ENCODE results near the gene GCC1.

Gene GCC1

DNA sequence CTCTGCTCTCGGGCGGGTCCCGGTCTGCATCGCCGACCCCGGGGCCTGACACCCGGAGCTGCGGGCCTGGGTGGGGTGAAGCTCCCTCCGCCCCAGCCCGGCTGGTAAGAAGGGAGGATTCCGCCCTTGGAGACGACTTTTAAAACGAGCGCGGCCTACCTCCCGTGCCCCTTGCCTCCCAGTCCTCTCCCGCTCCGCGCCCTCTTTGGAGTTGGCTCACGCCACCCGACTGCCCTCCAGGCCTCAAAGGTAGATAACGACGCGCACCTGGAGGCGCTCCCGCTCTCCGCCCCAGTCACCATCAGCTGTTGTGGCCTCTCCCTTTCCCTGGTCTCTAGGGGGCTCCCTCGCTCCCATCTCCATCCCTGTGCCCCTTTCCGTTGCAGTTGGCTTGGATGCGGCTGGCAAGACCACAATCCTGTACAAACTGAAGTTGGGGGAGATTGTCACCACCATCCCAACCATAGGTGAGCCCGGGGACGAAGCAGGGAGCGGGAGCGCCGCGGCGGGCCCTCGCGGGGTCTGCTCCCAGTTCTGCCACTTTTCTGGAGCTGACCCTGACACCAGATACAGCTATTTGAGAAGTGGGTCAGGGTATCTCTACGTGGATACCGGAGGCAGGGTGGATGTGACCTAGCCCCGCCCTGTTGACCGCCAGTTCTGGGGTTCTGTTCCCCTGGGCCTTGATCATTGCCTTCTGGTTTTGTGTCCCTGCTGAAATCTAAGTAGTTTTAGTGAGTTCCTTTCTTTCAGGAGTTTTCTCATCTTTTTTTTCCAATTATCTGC, 3.5 kb upstream of the GCC1 start:
- peak overlapping the region; percentile 75 for H3K4me3 ChIP-seq (ENCODE audit: insufficient read length, low read depth)
- peaks cover 2% of the 10 kb centered on the region for H3K4me1 ChIP-seq (ENCODE audit: insufficient read depth, insufficient read length)
- H3K9ac ChIP-seq (ENCODE audit: insufficient read length, low read depth): peak overlapping the region; percentile 82
- peaks cover 28% of the 10 kb centered on the region for H3K36me3 ChIP-seq (ENCODE audit: insufficient read depth, insufficient read length, low read length)
- peak; percentile 60 for DNase-seq (ENCODE audit: low read depth, low spot score)
- TF ChIP-seq SUZ12 (IDR thresholded peaks at IDR 0.05; ENCODE audit: extremely low read depth, insufficient read depth, insufficient read length): no peak
- no peak for TF ChIP-seq ZNF274 (IDR thresholded peaks at IDR 0.05; ENCODE audit: low read depth, low read length)
- TF ChIP-seq YY1 (IDR thresholded peaks at IDR 0.05; ENCODE audit: insufficient read depth, insufficient read length): no peak
- peaks cover 6% of the 10 kb centered on the region; the same call in 1 of the 2 replicates for H3K9me3 ChIP-seq (ENCODE audit: insufficient read depth, low read length)
- peaks cover 24% of the 10 kb centered on the region for H3K27me3 ChIP-seq (ENCODE audit: insufficient read depth, insufficient read length)

DNA sequence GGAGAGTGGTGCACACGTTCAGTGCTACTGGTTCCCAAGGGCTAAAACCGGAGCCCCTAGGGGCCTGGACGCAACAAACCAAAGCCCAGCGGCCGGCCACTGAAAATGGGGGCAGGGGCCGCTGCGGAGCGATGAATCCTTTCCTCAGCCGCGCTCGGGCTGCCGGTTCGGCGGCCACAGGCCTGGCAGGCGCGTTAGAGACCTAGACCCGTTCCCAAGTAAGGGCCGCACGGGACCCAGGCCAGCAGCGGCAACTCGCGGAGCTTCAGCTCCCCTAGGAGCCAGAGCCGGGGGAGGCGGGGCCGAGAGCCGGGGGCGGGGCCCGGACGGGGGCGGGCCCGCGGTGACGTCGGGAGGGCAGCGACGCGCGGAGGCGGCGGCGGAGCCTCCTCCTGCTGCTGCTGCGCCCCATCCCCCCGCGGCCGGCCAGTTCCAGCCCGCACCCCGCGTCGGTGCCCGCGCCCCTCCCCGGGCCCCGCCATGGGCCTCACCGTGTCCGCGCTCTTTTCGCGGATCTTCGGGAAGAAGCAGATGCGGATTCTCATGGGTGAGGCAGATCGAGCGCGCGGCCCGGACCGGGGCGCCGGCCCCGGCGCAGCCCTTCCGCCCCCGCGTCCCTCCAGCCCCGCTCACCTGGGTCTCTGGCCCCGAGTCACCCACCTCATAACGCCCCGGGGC, 2.8 kb upstream of the GCC1 start, which contains the start of gene ARF5:
ARF5 (plus strand) TSS at position 393 of the 678 bp plus-strand sequence; CDS start at position 481, 88 bp downstream.
- H3K4me3 ChIP-seq (ENCODE audit: insufficient read length, low read depth): peak within 1 kb of the TSS; percentile 75
- peaks cover 6% of the 10 kb centered on the region; the same call in 1 of the 2 replicates for H3K9me3 ChIP-seq (ENCODE audit: insufficient read depth, low read length)
- no peak for TF ChIP-seq SUZ12 (IDR thresholded peaks at IDR 0.05; ENCODE audit: extremely low read depth, insufficient read depth, insufficient read length)
- no peak for TF ChIP-seq ZNF274 (IDR thresholded peaks at IDR 0.05; ENCODE audit: low read depth, low read length)
- no peak for TF ChIP-seq YY1 (IDR thresholded peaks at IDR 0.05; ENCODE audit: insufficient read depth, insufficient read length)
- H3K4me1 ChIP-seq (ENCODE audit: insufficient read depth, insufficient read length): peaks cover 2% of the 10 kb centered on the region
- peaks cover 34% of the 10 kb centered on the region for H3K36me3 ChIP-seq (ENCODE audit: insufficient read depth, insufficient read length, low read length)
- peak; percentile 70 for DNase-seq (ENCODE audit: low read depth, low spot score)
- H3K9ac ChIP-seq (ENCODE audit: insufficient read length, low read depth): peak within 1 kb of the TSS; percentile 82
- peaks cover 24% of the 10 kb centered on the region for H3K27me3 ChIP-seq (ENCODE audit: insufficient read depth, insufficient read length)

DNA sequence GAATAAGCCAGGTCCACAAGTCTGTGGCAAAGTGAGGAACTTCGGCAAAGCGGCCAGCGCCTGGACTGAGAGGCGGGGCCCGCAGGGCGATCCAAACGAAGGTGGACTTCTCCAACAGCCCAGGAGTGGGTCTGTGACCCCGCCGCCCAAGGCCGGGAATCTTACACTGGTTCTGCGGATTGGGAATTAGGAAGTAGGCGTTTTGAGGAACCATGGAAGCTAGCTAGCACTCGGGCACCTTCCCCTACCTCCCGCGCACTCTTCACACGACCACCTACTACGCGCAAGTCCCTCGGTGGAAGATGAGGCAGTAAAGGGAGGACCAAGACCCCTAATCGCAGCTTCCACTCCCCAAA, 2.2 kb upstream of the GCC1 start:
- peaks cover 6% of the 10 kb centered on the region; the same call in 1 of the 2 replicates for H3K9me3 ChIP-seq (ENCODE audit: insufficient read depth, low read length)
- H3K36me3 ChIP-seq (ENCODE audit: insufficient read depth, insufficient read length, low read length): peaks cover 39% of the 10 kb centered on the region
- peaks cover 24% of the 10 kb centered on the region for H3K27me3 ChIP-seq (ENCODE audit: insufficient read depth, insufficient read length)
- H3K4me3 ChIP-seq (ENCODE audit: insufficient read length, low read depth): peak overlapping the region; percentile 75
- TF ChIP-seq SUZ12 (IDR thresholded peaks at IDR 0.05; ENCODE audit: extremely low read depth, insufficient read depth, insufficient read length): no peak
- no peak for TF ChIP-seq ZNF274 (IDR thresholded peaks at IDR 0.05; ENCODE audit: low read depth, low read length)
- no peak for TF ChIP-seq YY1 (IDR thresholded peaks at IDR 0.05; ENCODE audit: insufficient read depth, insufficient read length)
- peak overlapping the region; percentile 76 for H3K9ac ChIP-seq (ENCODE audit: insufficient read length, low read depth)
- DNase-seq (ENCODE audit: low read depth, low spot score): no peak
- peaks cover 2% of the 10 kb centered on the region for H3K4me1 ChIP-seq (ENCODE audit: insufficient read depth, insufficient read length)

DNA sequence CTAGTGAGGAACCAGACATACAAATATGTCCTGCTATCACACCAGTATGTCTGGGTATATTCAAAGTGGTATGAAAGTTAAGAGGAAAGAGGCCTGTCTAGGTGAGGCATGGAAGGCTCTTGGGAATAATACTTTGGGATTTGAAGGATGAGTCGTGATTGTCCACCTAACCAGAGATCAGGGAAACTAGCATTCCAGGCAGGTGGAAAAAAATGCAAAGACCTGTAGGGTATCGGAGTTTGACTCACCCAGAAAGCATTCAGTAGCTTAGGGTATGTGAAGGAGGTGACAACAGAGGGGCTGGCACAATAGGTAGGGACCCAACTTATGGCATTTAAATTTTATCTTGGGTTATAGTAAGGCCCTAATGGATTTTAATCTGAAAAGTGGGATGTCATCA, 950 bp upstream of the GCC1 start:
- Histone ChIP-seq H3K4me3 (ENCODE audit: insufficient read length, low read depth) (no peak overlapping the region), H3K9me3 (ENCODE audit: insufficient read depth, low read length) (peaks cover 6% of the 10 kb centered on the region; the same call in 1 of the 2 replicates), H3K4me1 (ENCODE audit: insufficient read depth, insufficient read length) (peaks cover 5% of the 10 kb centered on the region), H3K36me3 (ENCODE audit: insufficient read depth, insufficient read length, low read length) (peaks cover 46% of the 10 kb centered on the region), H3K9ac (ENCODE audit: insufficient read length, low read depth) (no peak overlapping the region), H3K27me3 (ENCODE audit: insufficient read depth, insufficient read length) (peaks cover 24% of the 10 kb centered on the region)
- no peak for TF ChIP-seq YY1 (IDR thresholded peaks at IDR 0.05; ENCODE audit: insufficient read depth, insufficient read length)
- TF ChIP-seq SUZ12 (IDR thresholded peaks at IDR 0.05; ENCODE audit: extremely low read depth, insufficient read depth, insufficient read length): no peak
- TF ChIP-seq ZNF274 (IDR thresholded peaks at IDR 0.05; ENCODE audit: low read depth, low read length): no peak
- no peak for DNase-seq (ENCODE audit: low read depth, low spot score)

DNA sequence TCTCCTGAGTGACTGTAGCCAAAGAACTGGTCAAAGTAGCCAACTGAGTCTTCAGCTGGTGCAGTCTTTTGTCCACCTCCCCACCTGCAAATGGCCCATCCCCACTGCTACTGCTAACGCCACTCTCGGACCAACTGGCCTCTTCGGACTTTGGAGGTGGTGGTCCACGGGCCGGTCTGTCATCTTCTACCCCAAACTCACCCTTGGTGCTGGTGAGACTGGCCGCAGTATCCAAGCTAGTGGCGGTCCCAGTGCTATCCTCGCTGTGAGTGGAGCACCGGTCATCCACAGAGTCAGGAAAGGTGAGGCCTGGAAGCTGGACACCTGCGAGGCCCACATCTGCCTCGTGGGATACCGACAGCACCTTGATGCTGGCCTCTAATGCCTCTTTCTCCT, 750 bp downstream of the GCC1 start:
- Histone ChIP-seq H3K27me3 (ENCODE audit: insufficient read depth, insufficient read length) (peaks cover 24% of the 10 kb centered on the region), H3K36me3 (ENCODE audit: insufficient read depth, insufficient read length, low read length) (peaks cover 42% of the 10 kb centered on the region), H3K9me3 (ENCODE audit: insufficient read depth, low read length) (peaks cover 6% of the 10 kb centered on the region; the same call in 1 of the 2 replicates), H3K4me1 (ENCODE audit: insufficient read depth, insufficient read length) (peaks cover 5% of the 10 kb centered on the region), H3K4me3 (ENCODE audit: insufficient read length, low read depth) (peak overlapping the region; percentile 84), H3K9ac (ENCODE audit: insufficient read length, low read depth) (peak overlapping the region; percentile 85)
- TF ChIP-seq SUZ12 (IDR thresholded peaks at IDR 0.05; ENCODE audit: extremely low read depth, insufficient read depth, insufficient read length): no peak
- no peak for TF ChIP-seq YY1 (IDR thresholded peaks at IDR 0.05; ENCODE audit: insufficient read depth, insufficient read length)
- no peak for TF ChIP-seq ZNF274 (IDR thresholded peaks at IDR 0.05; ENCODE audit: low read depth, low read length)
- no peak for DNase-seq (ENCODE audit: low read depth, low spot score)

DNA sequence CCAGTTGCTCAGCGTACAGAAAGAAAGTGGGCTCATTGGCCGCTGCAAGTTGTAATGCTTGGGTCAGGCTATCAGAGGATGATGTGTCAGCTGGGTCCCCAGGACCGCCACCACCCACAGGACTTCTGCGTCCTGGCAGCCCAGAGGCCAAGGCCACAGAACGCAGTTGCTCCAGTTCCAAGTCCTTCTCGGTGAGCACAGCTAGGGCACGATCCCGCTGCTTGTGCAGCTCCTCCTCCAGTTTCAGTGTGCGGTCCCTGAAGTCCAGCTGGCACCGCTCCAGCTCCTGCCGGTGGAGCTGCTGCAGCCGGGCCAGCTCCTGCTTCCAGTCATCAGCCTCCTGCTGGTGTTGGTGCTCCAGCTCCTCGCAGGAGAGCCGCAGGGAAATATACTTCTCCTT, 3.0 kb downstream of the GCC1 start:
- TF ChIP-seq SUZ12 (IDR thresholded peaks at IDR 0.05; ENCODE audit: extremely low read depth, insufficient read depth, insufficient read length) (no peak), ZNF274 (IDR thresholded peaks at IDR 0.05; ENCODE audit: low read depth, low read length) (no peak), YY1 (IDR thresholded peaks at IDR 0.05; ENCODE audit: insufficient read depth, insufficient read length) (no peak)
- Histone ChIP-seq H3K9ac (ENCODE audit: insufficient read length, low read depth) (no peak overlapping the region), H3K4me1 (ENCODE audit: insufficient read depth, insufficient read length) (peaks cover 5% of the 10 kb centered on the region), H3K9me3 (ENCODE audit: insufficient read depth, low read length) (peaks cover 6% of the 10 kb centered on the region; the same call in 1 of the 2 replicates), H3K36me3 (ENCODE audit: insufficient read depth, insufficient read length, low read length) (peaks cover 45% of the 10 kb centered on the region), H3K4me3 (ENCODE audit: insufficient read length, low read depth) (no peak overlapping the region), H3K27me3 (ENCODE audit: insufficient read depth, insufficient read length) (peaks cover 18% of the 10 kb centered on the region)
- DNase-seq (ENCODE audit: low read depth, low spot score): no peak

DNA sequence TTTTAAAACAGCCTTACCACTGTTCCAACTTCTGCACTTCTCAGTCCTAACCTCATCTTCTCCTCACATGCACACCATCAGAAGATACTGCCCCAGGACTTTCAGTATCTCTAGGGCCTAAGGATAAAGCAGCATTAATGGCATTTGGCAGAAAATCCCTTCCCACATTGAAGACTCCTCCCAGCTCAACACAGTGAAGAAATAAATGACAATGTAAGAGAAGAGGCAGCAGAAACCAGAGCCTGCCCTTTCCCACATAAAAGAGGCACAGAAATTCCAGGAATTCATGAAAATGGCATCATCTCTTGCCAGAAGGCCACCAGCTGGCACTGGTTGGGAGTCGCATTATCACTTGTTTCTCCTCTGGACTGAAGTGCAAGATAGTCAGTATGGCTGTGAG, 3.7 kb downstream of the GCC1 start:
- Histone ChIP-seq H3K36me3 (ENCODE audit: insufficient read depth, insufficient read length, low read length) (peaks cover 45% of the 10 kb centered on the region), H3K4me1 (ENCODE audit: insufficient read depth, insufficient read length) (peaks cover 5% of the 10 kb centered on the region), H3K9me3 (ENCODE audit: insufficient read depth, low read length) (peaks cover 6% of the 10 kb centered on the region; the same call in 1 of the 2 replicates), H3K9ac (ENCODE audit: insufficient read length, low read depth) (no peak overlapping the region), H3K27me3 (ENCODE audit: insufficient read depth, insufficient read length) (peaks cover 11% of the 10 kb centered on the region), H3K4me3 (ENCODE audit: insufficient read length, low read depth) (no peak overlapping the region)
- DNase-seq (ENCODE audit: low read depth, low spot score): no peak
- TF ChIP-seq YY1 (IDR thresholded peaks at IDR 0.05; ENCODE audit: insufficient read depth, insufficient read length) (no peak), ZNF274 (IDR thresholded peaks at IDR 0.05; ENCODE audit: low read depth, low read length) (no peak), SUZ12 (IDR thresholded peaks at IDR 0.05; ENCODE audit: extremely low read depth, insufficient read depth, insufficient read length) (no peak)

Data from NT2/D1 (cell line).